Activated CD8-positive, alpha-beta memory T cell treated with anti-CD3 and anti-CD28 coated beads for 1 hour (primary cell): ENCODE measurements around the gene GPRIN1.

Experiments
- DNase-seq, 2 donors: peaks; one replicate each; pipeline ENCODE4 v3.0.0-alpha.2; 2020; ENCODE audit warnings: low read depth in 1 of 2; ENCODE audit errors: extremely low read depth in 1 of 2

GPRIN1 gene

GRCh38 chr5:176609724-176610434 is at the start of gene GPRIN1:
GPRIN1 (minus strand) TSS chr5:176610156; CDS start chr5:176599834, 10,322 bp downstream.
- peak in 1 of 2 donors; percentile 48 for DNase-seq

GRCh38 chr5:176659512-176659839 is 49.5 kb upstream of the GPRIN1 start:
- no peak for DNase-seq

- no peak for DNase-seq
Observed at GRCh38 chr5:176658817-176659511, 49.0 kb upstream of the GPRIN1 start.

GRCh38 chr5:176658007-176658599 is 48.1 kb upstream of the GPRIN1 start:
- peak in 1 of 2 donors; percentile 37 for DNase-seq

- DNase-seq, result no peak
Observed at GRCh38 chr5:176656467-176656990, 46.6 kb upstream of the GPRIN1 start.

- no peak for DNase-seq
Observed at GRCh38 chr5:176654856-176655255, 44.9 kb upstream of the GPRIN1 start.

- DNase-seq, result no peak
Observed at GRCh38 chr5:176653401-176654385, 43.7 kb upstream of the GPRIN1 start.

GRCh38 chr5:176652136-176652535 is 42.2 kb upstream of the GPRIN1 start:
- DNase-seq, result no peak

- no peak for DNase-seq
Observed at GRCh38 chr5:176651472-176651980, 41.6 kb upstream of the GPRIN1 start.

GRCh38 chr5:176650354-176650884 is 40.5 kb upstream of the GPRIN1 start:
- DNase-seq, result no peak

GRCh38 chr5:176648474-176649194 is 38.7 kb upstream of the GPRIN1 start:
- no peak for DNase-seq

GRCh38 chr5:176647843-176648473 is 38.0 kb upstream of the GPRIN1 start:
- DNase-seq, result no peak

- DNase-seq, result peak; percentile 97 to 98
Observed at GRCh38 chr5:176647030-176647842, 37.3 kb upstream of the GPRIN1 start, which contains the start of gene TSPAN17. TSPAN17 (plus strand) TSS chr5:176647484; CDS start chr5:176647616, 132 bp downstream.

- no peak for DNase-seq
Observed at GRCh38 chr5:176646707-176647029, 36.7 kb upstream of the GPRIN1 start.

- no peak for DNase-seq
Observed at GRCh38 chr5:176646049-176646706, 36.2 kb upstream of the GPRIN1 start.

GRCh38 chr5:176644878-176645670 is 35.1 kb upstream of the GPRIN1 start:
- DNase-seq, result no peak

GRCh38 chr5:176644294-176644693 is 34.3 kb upstream of the GPRIN1 start:
- no peak for DNase-seq
